Smooth muscle cell (in vitro differentiated cells): ENCODE results near the gene PPP2R3B. TPM values are rescaled to one million over a fixed set of nuclear protein-coding genes. Genes with fewer than 3 reads are reported as not detected.

ENCODE experiments used
- DNase-seq: peaks from one replicate; lab custom pipeline; 2025; ENCODE audit not compliant: unreplicated experiment; lab: John Stamatoyannopoulos, UW
- H2AFZ ChIP-seq: fragments of 200-600 bp; sonication (generic); 2 replicates; pipeline ENCODE4 v1.6.0; 2016; ENCODE audit warnings: antibody characterized with exemption, low read depth, mild to moderate bottlenecking
- H3F3A ChIP-seq: fragments of 200-600 bp; sonication (generic); 2 replicates; pipeline ENCODE4 v1.6.0; 2017; ENCODE audit warnings: antibody characterized with exemption, low read depth
- H3K27ac ChIP-seq: fragments of 200-600 bp; sonication (generic); 2 replicates; pipeline ENCODE4 v1.5.1; 2016; ENCODE audit warnings: low read depth, mild to moderate bottlenecking
- H3K27me3 ChIP-seq: fragments of 200-600 bp; sonication (generic); 2 replicates; pipeline ENCODE4 v1.6.1; 2016; ENCODE audit warnings: low read depth, mild to moderate bottlenecking
- H3K36me3 ChIP-seq: fragments of 200-600 bp; sonication (generic); 2 replicates; pipeline ENCODE4 v1.5.1; 2016; ENCODE audit warnings: low read depth
- H3K4me1 ChIP-seq: fragments of 200-600 bp; sonication (generic); 2 replicates; pipeline ENCODE4 v1.5.1; 2016; ENCODE audit warnings: low read depth
- H3K4me2 ChIP-seq: fragments of 200-600 bp; sonication (generic); 2 replicates; pipeline ENCODE4 v1.6.0; 2016; ENCODE audit warnings: mild to moderate bottlenecking
- H3K4me3 ChIP-seq: fragments of 200-600 bp; sonication (generic); 2 replicates; pipeline ENCODE4 v1.5.1; 2016; ENCODE audit warnings: mild to moderate bottlenecking
- H3K79me2 ChIP-seq: fragments of 200-600 bp; sonication (generic); 2 replicates; pipeline ENCODE4 v1.6.0; 2016; ENCODE audit warnings: low read depth, mild to moderate bottlenecking
- H3K9ac ChIP-seq: fragments of 200-600 bp; sonication (generic); 2 replicates; pipeline ENCODE4 v1.6.0; 2016; ENCODE audit warnings: low read depth
- H3K9me3 ChIP-seq: fragments of 200-600 bp; sonication (generic); replicated peaks from 2 replicates; pipeline ENCODE4 v1.5.1; 2016; ENCODE audit warnings: low read depth
- H4K20me1 ChIP-seq: fragments of 200-600 bp; sonication (generic); 2 replicates; pipeline ENCODE4 v1.6.0; 2016; ENCODE audit warnings: low read depth
- CTCF ChIP-seq: fragments of 200-600 bp; sonication (generic); IDR thresholded peaks from 2 replicates; pipeline ENCODE4 v1.5.1; 2017; ENCODE audit warnings: borderline replicate concordance, mild to moderate bottlenecking, antibody characterized with exemption; ENCODE audit not compliant: insufficient read depth, poor library complexity, severe bottlenecking
- WGBS: methylation state at CpG from one replicate; pipeline ENCODE4 v1.1.7; 2016; ENCODE audit warnings: low lambda C conversion rate; 5-methylcytosine and 5-hydroxymethylcytosine counted together
- polyA plus RNA-seq: library from polyadenylated mRNA; unstranded; fragments of >200 nt; fragmentation: Nextera tagmentation; extraction: Ambion mirVana; gene quantifications from 2 replicates; pipeline ENCODE4 v1.2.1, GENCODE V29; 2016
- total RNA-seq: library from RNA; depleted of rRNA; stranded (reverse); fragments of >200 nt; gene quantifications from 2 replicates; pipeline ENCODE4 v1.2.3, GENCODE V29; 2014

Gene PPP2R3B
- total and polyA plus RNA-seq, 2 experiments from 2014 or later: 15.2 to 25.1 TPM

- no peaks in the 10 kb centered on the region for H3F3A ChIP-seq
- 97% methylated on average over 16 of the region's 16 CpGs for WGBS
- no peak for TF ChIP-seq CTCF
- no peaks in the 10 kb centered on the region for H3K36me3 ChIP-seq
- peaks cover 8% of the 10 kb centered on the region for H3K27me3 ChIP-seq
- no peak overlapping the region for H3K4me2 ChIP-seq
- no peak overlapping the region for H2AFZ ChIP-seq
- peaks cover 8% of the 10 kb centered on the region for H3K4me1 ChIP-seq
- no peak for DNase-seq
- H3K27ac ChIP-seq: no peak overlapping the region
- peaks cover 44% of the 10 kb centered on the region for H4K20me1 ChIP-seq
- no peak overlapping the region for H3K9ac ChIP-seq
- peaks cover 3% of the 10 kb centered on the region for H3K79me2 ChIP-seq
- H3K4me3 ChIP-seq: no peak overlapping the region
- no peaks in the 10 kb centered on the region for H3K9me3 ChIP-seq
These were observed 19.4 kb downstream of the PPP2R3B start for GRCh38 chrX:367349-367748.

- Histone ChIP-seq H3K4me2 (no peak overlapping the region), H2AFZ (no peak overlapping the region), H3K9ac (no peak overlapping the region), H3K27ac (no peak overlapping the region), H4K20me1 (peaks cover 11% of the 10 kb centered on the region), H3K79me2 (no peaks in the 10 kb centered on the region), H3K4me3 (no peak overlapping the region), H3K27me3 (no peaks in the 10 kb centered on the region), H3K36me3 (peaks cover 16% of the 10 kb centered on the region), H3F3A (no peaks in the 10 kb centered on the region), H3K4me1 (peaks cover under 1% of the 10 kb centered on the region), H3K9me3 (peaks cover 11% of the 10 kb centered on the region)
- no peak for TF ChIP-seq CTCF
- 96% methylated on average over 37 of the region's 37 CpGs for WGBS
- no peak for DNase-seq
These were observed 22.9 kb downstream of the PPP2R3B start for GRCh38 chrX:363621-364375.

GRCh38 chrX:362937-363620, 23.6 kb downstream of the PPP2R3B start:
- no peaks in the 10 kb centered on the region for H3F3A ChIP-seq
- no peak for DNase-seq
- H3K36me3 ChIP-seq: peaks cover 16% of the 10 kb centered on the region
- WGBS: 82% methylated on average over 37 of the region's 38 CpGs
- H3K9ac ChIP-seq: no peak overlapping the region
- H3K4me2 ChIP-seq: no peak overlapping the region
- peaks cover 10% of the 10 kb centered on the region for H4K20me1 ChIP-seq
- H3K9me3 ChIP-seq: peaks cover 11% of the 10 kb centered on the region
- no peak overlapping the region for H2AFZ ChIP-seq
- no peak overlapping the region for H3K27ac ChIP-seq
- no peak overlapping the region for H3K4me3 ChIP-seq
- TF ChIP-seq CTCF: no peak
- H3K4me1 ChIP-seq: no peaks in the 10 kb centered on the region
- H3K27me3 ChIP-seq: no peaks in the 10 kb centered on the region
- H3K79me2 ChIP-seq: no peaks in the 10 kb centered on the region

- Histone ChIP-seq H3K9ac (no peak overlapping the region), H3K79me2 (peaks cover under 1% of the 10 kb centered on the region), H3K36me3 (peaks cover 16% of the 10 kb centered on the region), H3K4me2 (no peak overlapping the region), H3K27ac (no peak overlapping the region), H3K4me3 (no peak overlapping the region), H3K9me3 (peaks cover 11% of the 10 kb centered on the region), H4K20me1 (peaks cover 3% of the 10 kb centered on the region), H3K27me3 (no peaks in the 10 kb centered on the region), H2AFZ (no peak overlapping the region), H3F3A (no peaks in the 10 kb centered on the region), H3K4me1 (no peaks in the 10 kb centered on the region)
- WGBS: 94% methylated on average over 13 of the region's 13 CpGs
- no peak for TF ChIP-seq CTCF
- no peak for DNase-seq
These were observed 24.4 kb downstream of the PPP2R3B start for GRCh38 chrX:362351-362750.
